ENCODE data around the gene RNF41. TPM values are rescaled to one million over a fixed set of nuclear protein-coding genes. Genes with fewer than 3 reads are reported as not detected.

The RNF41 gene
- total and polyA plus RNA-seq, 2 of the 13 experiments (the other 11 are each of a cell fraction or from before 2014, with no cell fraction given): 27.1 to 39.4 TPM

DNA sequence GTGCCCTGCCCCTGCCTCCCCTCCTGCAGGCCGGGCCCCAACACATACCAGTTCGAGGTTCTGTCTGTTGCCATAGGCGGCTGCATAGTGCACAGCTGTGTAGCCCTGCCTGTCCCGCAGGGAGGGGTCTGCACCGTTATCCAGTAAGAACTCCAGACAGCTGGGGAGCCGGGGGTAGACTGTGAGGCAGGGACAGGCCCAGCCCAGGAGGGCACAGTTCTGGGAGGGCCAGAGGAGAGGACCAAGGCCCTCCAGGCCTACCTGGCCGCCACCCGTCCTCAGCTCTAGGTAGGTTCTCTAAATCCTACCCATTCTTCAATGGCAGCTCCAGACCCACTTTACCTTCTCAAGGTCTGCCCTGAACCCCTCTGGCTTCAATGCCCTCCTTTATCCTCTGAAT lies 27.0 kb upstream of the RNF41 start (continued):
- no peak for TF ChIP-seq ZFP37 (CRISPR knock-in tag; IDR thresholded peaks at IDR 0.05; ENCODE audit: borderline replicate concordance)
- no peak for TF ChIP-seq EP300 (IDR thresholded peaks at IDR 0.05; ENCODE audit: low read depth in 2 of 2, low read length in 2 of 2)
- no peak for TF ChIP-seq EP300 (CRISPR knock-in tag; IDR thresholded peaks at IDR 0.05; ENCODE audit: borderline replicate concordance)
- TF ChIP-seq FOXA1 (IDR thresholded peaks at IDR 0.05): no peak
- no peak for TF ChIP-seq FOXA1 (CRISPR knock-in tag; IDR thresholded peaks at IDR 0.05)
- no peak for TF ChIP-seq RARG (CRISPR knock-in tag; IDR thresholded peaks at IDR 0.05; ENCODE audit: low read depth)
- no peak for TF ChIP-seq IKZF1 (IDR thresholded peaks at IDR 0.05)
- TF ChIP-seq PITX1 (CRISPR knock-in tag; IDR thresholded peaks at IDR 0.05): no peak

DNA sequence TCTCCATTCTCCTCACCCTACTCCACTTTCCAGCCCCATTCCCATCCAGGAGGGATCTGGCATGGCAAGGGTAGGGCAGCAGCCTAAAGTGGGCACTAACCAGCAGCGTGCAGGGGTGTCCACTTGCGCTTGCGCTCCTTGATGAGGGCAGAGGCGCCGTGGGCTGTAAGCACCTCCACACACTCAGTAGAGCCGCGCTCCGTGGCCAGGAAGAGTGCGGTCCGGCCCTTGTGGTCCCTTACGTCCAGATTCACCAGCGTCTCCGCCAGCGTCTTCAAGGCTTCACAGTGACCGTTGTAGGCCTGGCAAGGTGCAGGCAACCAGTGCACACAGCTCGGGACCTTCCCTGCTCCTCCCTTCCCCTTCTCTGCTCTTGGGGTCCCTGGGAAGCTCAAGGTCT lies 26.2 kb upstream of the RNF41 start:
- ChIA-PET POLR2A (no interaction called here), CTCF (ENCODE audit: low intra/inter-chr PET ratio, low total read pairs) (no interaction called here)
- WGBS (ENCODE audit: low lambda C conversion rate): 94% methylated on average over 9 of the region's 16 CpGs
- TF ChIP-seq HDAC6 (IDR thresholded peaks at IDR 0.05; ENCODE audit: low read depth, low read length): no peak
- no peak overlapping the region for H3K27ac ChIP-seq (ENCODE audit: extremely low read length, insufficient read depth, low read length)
- H3K27me3 ChIP-seq (ENCODE audit: control insufficient read depth in 1 of 2, insufficient read depth in 2 of 2, low read length in 2 of 2): no peaks in the 10 kb centered on the region
- BruUV-seq (replicated peaks): no TSS peak
- no peak overlapping the region for H3K4me2 ChIP-seq (ENCODE audit: low read depth, low read length)
- ATAC-seq (no peak), DNase-seq (ENCODE audit: low spot score) (no peak), FAIRE-seq (no peak)
- no peaks in the 10 kb centered on the region for H4K20me1 ChIP-seq (ENCODE audit: insufficient read depth, low read length)
- no peak overlapping the region for H3K4me3 ChIP-seq (replicated peaks in 1 of 3; ENCODE audit: insufficient read depth in 1 of 3, low read depth in 2 of 3, low read length in 3 of 3)
- in situ Hi-C loops (cut with HindIII; ENCODE audit: extremely low pct_ligation_motif_present, low pct_unique_long_range_greater_than_20kb): no loop called here
- H3K9ac ChIP-seq (ENCODE audit: insufficient read depth, low read depth, low read length): no peak overlapping the region
- H3K9me3 ChIP-seq (ENCODE audit: low read length): no peaks in the 10 kb centered on the region
- H3K79me2 ChIP-seq (ENCODE audit: insufficient read depth, low read length): no peaks in the 10 kb centered on the region
- H2AFZ ChIP-seq (ENCODE audit: low read length): no peak overlapping the region
- H3K4me1 ChIP-seq (ENCODE audit: insufficient read depth, low read length): peaks cover 16% of the 10 kb centered on the region
- H3K36me3 ChIP-seq (replicated peaks in 1 of 2; ENCODE audit: control insufficient read depth in 1 of 2, insufficient read depth in 2 of 2, low read length in 2 of 2): peaks cover 38 to 65% of the 10 kb centered on the region in 2 experiments
- intact Hi-C loops (cut with micrococcal nuclease; ENCODE audit: unreplicated experiment): no loop called here

DNA sequence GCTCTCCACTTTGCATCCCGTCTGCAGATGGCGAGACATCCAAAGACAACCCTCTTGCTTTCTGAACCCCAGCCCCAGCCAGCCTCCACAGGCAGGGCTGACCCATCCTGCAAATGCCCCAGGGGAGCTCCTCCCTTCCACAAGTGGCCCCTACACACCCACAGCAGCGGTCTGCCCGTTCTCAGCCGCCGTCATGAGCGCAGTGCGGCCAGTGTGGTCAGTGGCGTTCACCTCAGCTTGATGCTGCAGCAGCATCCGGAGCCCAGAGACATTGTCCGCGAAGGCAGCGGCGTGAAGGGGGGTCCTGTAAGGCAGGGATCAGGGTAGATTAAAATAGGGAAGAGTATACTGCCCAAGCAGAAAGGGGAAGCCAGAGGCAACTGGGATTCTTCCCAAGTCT lies 22.8 kb upstream of the RNF41 start:
- H3K9ac ChIP-seq (ENCODE audit: insufficient read depth, low read depth, low read length): no peak overlapping the region
- no peaks in the 10 kb centered on the region for H4K20me1 ChIP-seq (ENCODE audit: insufficient read depth, low read length)
- H3K36me3 ChIP-seq (replicated peaks in 1 of 2; ENCODE audit: control insufficient read depth in 1 of 2, insufficient read depth in 2 of 2, low read length in 2 of 2): peaks cover 34 to 64% of the 10 kb centered on the region in 2 experiments
- DNase-seq (ENCODE audit: low spot score) (no peak), ATAC-seq (no peak), FAIRE-seq (no peak)
- H3K27ac ChIP-seq (ENCODE audit: extremely low read length, insufficient read depth, low read length): no peak overlapping the region
- BruUV-seq (replicated peaks): no TSS peak
- no peaks in the 10 kb centered on the region for H3K79me2 ChIP-seq (ENCODE audit: insufficient read depth, low read length)
- intact Hi-C loops (cut with micrococcal nuclease; ENCODE audit: unreplicated experiment) (no loop called here), in situ Hi-C loops (cut with HindIII; ENCODE audit: extremely low pct_ligation_motif_present, low pct_unique_long_range_greater_than_20kb) (no loop called here)
- TF ChIP-seq RELA (CRISPR knock-in tag; IDR thresholded peaks at IDR 0.05): no peak
- no peak for TF ChIP-seq ZNF143 (CRISPR knock-in tag; IDR thresholded peaks at IDR 0.05)
- H3K4me1 ChIP-seq (ENCODE audit: insufficient read depth, low read length): peaks cover 26% of the 10 kb centered on the region
- no peaks in the 10 kb centered on the region; a peak in 1 of 5 replicates for H3K27me3 ChIP-seq (ENCODE audit: control insufficient read depth in 1 of 2, insufficient read depth in 2 of 2, low read length in 2 of 2)
- 98% methylated on average over 11 of the region's 14 CpGs for WGBS (ENCODE audit: low lambda C conversion rate)
- ChIA-PET CTCF (ENCODE audit: low intra/inter-chr PET ratio, low total read pairs) (no interaction called here), POLR2A (interaction anchor here (1.0 to 1.1 kb wide), 2 partner anchors 13 to 23 kb away, joined by 3 to 5 read pairs; no protein-coding TSS in a partner anchor)
- no peak overlapping the region for H2AFZ ChIP-seq (ENCODE audit: low read length)
- no peaks in the 10 kb centered on the region for H3K9me3 ChIP-seq (ENCODE audit: low read length)
- no peak overlapping the region for H3K4me3 ChIP-seq (replicated peaks in 1 of 3; ENCODE audit: insufficient read depth in 1 of 3, low read depth in 2 of 3, low read length in 3 of 3)
- no peak overlapping the region for H3K4me2 ChIP-seq (ENCODE audit: low read depth, low read length)

Measured in HepG2 (cell line).